Measurements from ENCODE around the gene SMKR1. TPM values are rescaled to one million over a fixed set of nuclear protein-coding genes. Genes with fewer than 3 reads are reported as not detected.
"Not testable (repeated sequence)": the region's sequence is repeated elsewhere in the genome, so short reads cannot be mapped to it uniquely, and the experiment has no call there.

SMKR1 gene
- total RNA-seq, 4 donors from 2014 or later, result 1.2 TPM; not detected in 3

DNA sequence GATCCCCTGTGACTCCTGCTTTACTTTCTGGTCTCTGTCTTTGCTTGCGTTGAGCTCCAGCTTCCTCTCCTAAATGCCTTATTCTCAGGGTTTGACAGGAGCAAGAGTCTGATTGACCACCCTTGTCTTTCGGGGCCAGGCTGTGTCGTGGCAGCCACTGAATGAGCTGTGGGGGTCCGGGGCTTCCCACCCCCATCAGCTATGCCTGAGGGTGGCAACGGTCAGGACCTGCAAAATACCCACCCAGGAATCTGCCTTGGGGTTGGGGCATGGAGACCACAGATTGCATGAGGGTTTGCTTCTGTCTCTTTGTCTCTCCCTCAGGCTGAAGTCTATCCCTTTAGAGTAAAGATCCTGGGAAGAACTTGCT lies 20.6 kb downstream of the SMKR1 start:
- Histone ChIP-seq H3K27me3 (peaks cover 0 to 16% of the 10 kb centered on the region in 2 donors), H3K9me3 (no peaks in the 10 kb centered on the region), H3K4me3 (no peak overlapping the region), H3K27ac (no peak overlapping the region), H3K4me1 (no peaks in the 10 kb centered on the region), H3K36me3 (no peaks in the 10 kb centered on the region)
- no peak for DNase-seq (ENCODE audit: low spot score in 2 of 2)
- TF ChIP-seq EP300 (IDR thresholded peaks at IDR 0.05) (no peak), POLR2A (IDR thresholded peaks at IDR 0.05) (no peak)
- TF ChIP-seq, protein P1, sequence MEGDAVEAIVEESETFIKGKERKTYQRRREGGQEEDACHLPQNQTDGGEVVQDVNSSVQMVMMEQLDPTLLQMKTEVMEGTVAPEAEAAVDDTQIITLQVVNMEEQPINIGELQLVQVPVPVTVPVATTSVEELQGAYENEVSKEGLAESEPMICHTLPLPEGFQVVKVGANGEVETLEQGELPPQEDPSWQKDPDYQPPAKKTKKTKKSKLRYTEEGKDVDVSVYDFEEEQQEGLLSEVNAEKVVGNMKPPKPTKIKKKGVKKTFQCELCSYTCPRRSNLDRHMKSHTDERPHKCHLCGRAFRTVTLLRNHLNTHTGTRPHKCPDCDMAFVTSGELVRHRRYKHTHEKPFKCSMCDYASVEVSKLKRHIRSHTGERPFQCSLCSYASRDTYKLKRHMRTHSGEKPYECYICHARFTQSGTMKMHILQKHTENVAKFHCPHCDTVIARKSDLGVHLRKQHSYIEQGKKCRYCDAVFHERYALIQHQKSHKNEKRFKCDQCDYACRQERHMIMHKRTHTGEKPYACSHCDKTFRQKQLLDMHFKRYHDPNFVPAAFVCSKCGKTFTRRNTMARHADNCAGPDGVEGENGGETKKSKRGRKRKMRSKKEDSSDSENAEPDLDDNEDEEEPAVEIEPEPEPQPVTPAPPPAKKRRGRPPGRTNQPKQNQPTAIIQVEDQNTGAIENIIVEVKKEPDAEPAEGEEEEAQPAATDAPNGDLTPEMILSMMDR (IDR thresholded peaks at IDR 0.05), result no peak
- WGBS, 2 donors, result 45 to 54% methylated on average over 5 of the region's 5 CpGs

DNA sequence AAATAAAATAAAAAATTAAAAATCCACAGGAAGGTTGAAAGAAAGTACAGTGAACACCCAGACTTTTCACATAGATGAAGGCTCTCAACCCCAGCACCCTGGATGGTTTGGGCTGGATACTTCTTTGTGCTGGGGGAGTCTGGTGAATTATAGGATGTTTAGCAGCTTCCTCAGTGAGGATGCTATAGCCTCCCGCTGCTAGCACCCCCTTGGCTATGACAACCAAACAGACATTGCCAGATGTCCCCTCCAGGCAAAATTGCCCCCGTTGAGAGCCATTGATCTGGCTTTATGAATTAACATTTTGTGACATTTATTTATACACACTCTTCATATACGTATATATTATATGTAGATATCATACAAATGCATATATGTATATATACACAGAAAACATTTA lies 21.6 kb downstream of the SMKR1 start:
- H3K27me3 ChIP-seq, result peaks cover 0 to 16% of the 10 kb centered on the region in 2 donors
- H3K9me3 ChIP-seq, result no peaks in the 10 kb centered on the region
- H3K27ac ChIP-seq, result no peak overlapping the region
- TF ChIP-seq POLR2A (IDR thresholded peaks at IDR 0.05) (no peak), EP300 (IDR thresholded peaks at IDR 0.05) (no peak)
- TF ChIP-seq, protein P1 (IDR thresholded peaks at IDR 0.05), result no peak
- H3K4me1 ChIP-seq, result no peaks in the 10 kb centered on the region
- no peaks in the 10 kb centered on the region for H3K36me3 ChIP-seq
- H3K4me3 ChIP-seq, result no peak overlapping the region
- no peak for DNase-seq (ENCODE audit: low spot score in 2 of 2)
- 67 to 71% methylated on average over 3 of the region's 3 CpGs for WGBS, 2 donors

DNA sequence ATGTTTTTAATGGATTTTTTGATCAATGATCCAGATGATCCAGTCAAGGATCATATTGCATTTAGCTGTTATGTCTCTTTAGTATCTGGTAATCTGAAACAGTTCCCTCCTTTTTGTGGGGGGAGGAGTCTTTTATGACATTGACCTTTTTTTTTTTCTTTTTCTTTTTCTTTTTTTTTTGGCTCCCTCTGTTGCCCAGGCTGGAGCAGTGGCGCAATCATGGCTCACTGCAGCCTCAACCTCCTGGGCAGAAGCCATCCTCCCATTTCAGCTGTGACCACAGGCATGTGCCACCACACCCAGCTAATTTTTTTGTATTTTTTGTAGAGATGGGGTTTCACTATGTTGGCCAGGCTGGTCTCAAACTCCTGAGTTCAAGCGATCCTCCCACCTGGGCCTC lies 22.1 kb downstream of the SMKR1 start:
- not testable (repeated sequence) for H3K9me3 ChIP-seq, H3K27ac ChIP-seq, H3K4me1 ChIP-seq, H3K4me3 ChIP-seq, H3K36me3 ChIP-seq
- 83 to 84% methylated on average over 2 of the region's 2 CpGs for WGBS, 2 donors
- peak in 1 of 2 donors; percentile 20 for DNase-seq (ENCODE audit: low spot score in 2 of 2)
- H3K27me3 ChIP-seq, result peaks cover 0 to 16% of the 10 kb centered on the region in 2 donors
- peak in 1 of 2 donors; percentile 21 for TF ChIP-seq EP300 (IDR thresholded peaks at IDR 0.05)

DNA sequence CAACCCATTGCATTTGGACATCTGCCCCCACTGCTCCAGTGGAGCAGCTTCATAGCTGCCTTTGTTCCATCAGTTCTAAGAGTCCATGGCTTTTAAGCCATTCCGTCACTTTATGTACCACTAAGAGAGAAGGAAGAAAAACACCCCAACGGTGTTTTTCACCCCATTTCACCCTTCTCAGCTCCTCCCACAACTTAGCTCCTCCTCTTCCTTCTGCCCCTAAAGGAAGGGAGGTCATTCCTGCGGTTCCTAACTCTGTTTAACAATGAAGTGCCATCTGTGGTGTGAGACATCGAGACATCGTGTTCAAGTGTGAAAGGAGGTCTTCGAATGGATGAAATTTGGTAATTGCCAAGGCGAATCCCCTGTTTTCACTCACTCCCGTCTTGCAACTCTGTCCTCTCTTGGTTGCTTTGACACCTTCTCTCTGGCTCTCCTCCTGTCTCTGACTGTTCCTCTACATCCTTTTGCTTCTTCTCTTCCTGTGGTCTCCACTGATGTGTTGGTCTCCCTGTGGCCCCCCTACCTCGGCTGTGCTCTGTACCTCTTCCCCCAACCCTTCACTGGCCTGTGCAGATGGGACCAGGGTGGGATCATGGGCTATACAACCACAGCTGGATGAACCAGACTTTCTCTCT lies 23.0 kb downstream of the SMKR1 start:
- H3K27me3 ChIP-seq, result peaks cover 0 to 10% of the 10 kb centered on the region in 2 donors
- H3K27ac ChIP-seq, result no peak overlapping the region
- no peak for DNase-seq (ENCODE audit: low spot score in 2 of 2)
- H3K4me1 ChIP-seq, result no peaks in the 10 kb centered on the region
- H3K9me3 ChIP-seq, result no peaks in the 10 kb centered on the region
- TF ChIP-seq POLR2A (IDR thresholded peaks at IDR 0.05), result no peak
- TF ChIP-seq, protein P1 (IDR thresholded peaks at IDR 0.05), result no peak
- no peak for TF ChIP-seq EP300 (IDR thresholded peaks at IDR 0.05)
- H3K36me3 ChIP-seq, result no peaks in the 10 kb centered on the region
- H3K4me3 ChIP-seq, result no peak overlapping the region
- WGBS, 2 donors, result 78 to 79% methylated on average over 9 of the region's 9 CpGs

DNA sequence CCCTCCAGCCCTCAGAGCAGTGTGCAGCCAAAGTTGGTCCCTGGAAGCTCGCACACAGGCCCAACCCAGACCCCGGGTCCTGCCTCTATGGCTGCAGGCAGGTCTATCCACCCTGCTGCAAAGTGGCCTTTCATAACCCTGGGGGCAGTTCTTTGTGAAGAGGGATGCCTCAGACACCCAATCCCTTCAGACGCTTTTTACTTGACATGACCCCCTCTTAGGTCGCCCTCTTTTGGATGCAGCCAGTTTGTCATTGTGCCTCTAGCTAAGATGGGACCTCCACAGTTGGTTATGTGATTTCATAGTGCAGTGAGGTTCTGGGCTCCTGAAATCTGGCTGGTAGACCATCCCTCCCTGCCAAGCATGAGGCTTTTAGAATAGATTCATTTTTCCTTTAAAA lies 27.3 kb downstream of the SMKR1 start:
- no peaks in the 10 kb centered on the region for H3K4me1 ChIP-seq
- no peak overlapping the region for H3K4me3 ChIP-seq
- H3K36me3 ChIP-seq, result no peaks in the 10 kb centered on the region
- TF ChIP-seq, protein P1 (IDR thresholded peaks at IDR 0.05), result no peak
- TF ChIP-seq EP300 (IDR thresholded peaks at IDR 0.05) (no peak), POLR2A (IDR thresholded peaks at IDR 0.05) (no peak)
- H3K27me3 ChIP-seq, result no peaks in the 10 kb centered on the region
- no peaks in the 10 kb centered on the region for H3K9me3 ChIP-seq
- DNase-seq (ENCODE audit: low spot score in 2 of 2), result no peak
- no peak overlapping the region for H3K27ac ChIP-seq
- WGBS, 2 donors, result 65 to 75% methylated on average over 4 of the region's 4 CpGs
